Bronchial epithelial cell (primary cell): ENCODE results near the gene ADSS2. TPM values are rescaled to one million over a fixed set of nuclear protein-coding genes. Genes with fewer than 3 reads are reported as not detected.
"Not testable (repeated sequence)": the region's sequence is repeated elsewhere in the genome, so short reads cannot be mapped to it uniquely, and the experiment has no call there.

Experiments used
- DNase-seq: peaks from one replicate; pipeline ENCODE4 v3.0.0-alpha.2; 2010; ENCODE audit warnings: low read depth
- FAIRE-seq: peaks from 2 replicates; lab custom pipeline; 2011; peaks lifted over from hg19 to GRCh38; lab: Jason Lieb, UNC
- H3K27me3 ChIP-seq: 2 replicates; pipeline ENCODE4 v1.5.1; 2011; ENCODE audit warnings: low read length; ENCODE audit not compliant: control insufficient read depth, insufficient read depth
- H3K36me3 ChIP-seq: 2 replicates; pipeline ENCODE4 v1.5.1; 2011; ENCODE audit warnings: low read length; ENCODE audit not compliant: control insufficient read depth, insufficient read depth
- H3K4me3 ChIP-seq: 2 replicates; pipeline ENCODE4 v1.5.1; 2011; ENCODE audit warnings: mild to moderate bottlenecking, low read depth, low read length, control low read depth
- CTCF ChIP-seq: IDR thresholded peaks from 2 replicates; pipeline ENCODE4 v1.5.1; 2011; ENCODE audit warnings: mild to moderate bottlenecking, moderate library complexity, low read length, control low read depth, inconsistent platforms; ENCODE audit not compliant: insufficient read depth, severe bottlenecking
- total RNA-seq: library from RNA; depleted of rRNA; stranded (reverse); fragments of >200 nt; gene quantifications from 2 replicates; pipeline ENCODE4 v1.2.1, GENCODE V29; 2014

The ADSS2 gene
- total RNA-seq, 1 donor from 2014 or later = 40.8 TPM

- DNase-seq (no peak), FAIRE-seq (no peak)
- H3K4me3 ChIP-seq = no peak overlapping the region
- no peaks in the 10 kb centered on the region for H3K36me3 ChIP-seq
- H3K27me3 ChIP-seq = no peaks in the 10 kb centered on the region
- TF ChIP-seq CTCF = no peak
Measured at GRCh38 chr1:244367399-244368114, 84.2 kb downstream of the ADSS2 start.

GRCh38 chr1:244365809-244366208 lies 85.9 kb downstream of the ADSS2 start:
- Histone ChIP-seq H3K36me3 (no peaks in the 10 kb centered on the region), H3K4me3 (no peak overlapping the region), H3K27me3 (no peaks in the 10 kb centered on the region)
- FAIRE-seq (no peak), DNase-seq (no peak)
- TF ChIP-seq CTCF = no peak

- FAIRE-seq, H3K4me3 ChIP-seq, DNase-seq, H3K27me3 ChIP-seq, H3K36me3 ChIP-seq: not testable (repeated sequence)
Measured at GRCh38 chr1:244365262-244365661, 86.4 kb downstream of the ADSS2 start.

GRCh38 chr1:244362476-244362875 lies 89.2 kb downstream of the ADSS2 start:
- DNase-seq (no peak), FAIRE-seq (no peak)
- H3K36me3 ChIP-seq = no peaks in the 10 kb centered on the region

GRCh38 chr1:244361764-244362473 lies 89.8 kb downstream of the ADSS2 start:
- no peak for DNase-seq
- no peak overlapping the region for H3K4me3 ChIP-seq
- no peaks in the 10 kb centered on the region for H3K27me3 ChIP-seq
- FAIRE-seq = no peak
- H3K36me3 ChIP-seq = no peaks in the 10 kb centered on the region
- no peak for TF ChIP-seq CTCF

More at GRCh38 chr1:244362476-244362875, 89.2 kb downstream of the ADSS2 start:
- Histone ChIP-seq H3K27me3 (no peaks in the 10 kb centered on the region), H3K4me3 (no peak overlapping the region)
- TF ChIP-seq CTCF = no peak

Other genes starting within 250 kb of the ADSS2 start
- under 0.01 and 0.13 TPM in 2 replicates for gene CATSPERE, start 9.4 kb upstream of the ADSS2 start, total RNA-seq
- gene DESI2, start 201.2 kb upstream of the ADSS2 start, total RNA-seq = 54.8 and 64.3 TPM in 2 replicates